GM18861 (cell line): ENCODE measurements around the gene GDPD2.
"Not testable (repeated sequence)": the region's sequence is repeated elsewhere in the genome, so short reads cannot be mapped to it uniquely, and the experiment has no call there.

Experiments
- ATAC-seq: cut with Tn5 transposase; IDR thresholded peaks from one replicate; pipeline ENCODE4 v1.9.1; 2021; ENCODE audit not compliant: unreplicated experiment

Gene GDPD2, protein sequence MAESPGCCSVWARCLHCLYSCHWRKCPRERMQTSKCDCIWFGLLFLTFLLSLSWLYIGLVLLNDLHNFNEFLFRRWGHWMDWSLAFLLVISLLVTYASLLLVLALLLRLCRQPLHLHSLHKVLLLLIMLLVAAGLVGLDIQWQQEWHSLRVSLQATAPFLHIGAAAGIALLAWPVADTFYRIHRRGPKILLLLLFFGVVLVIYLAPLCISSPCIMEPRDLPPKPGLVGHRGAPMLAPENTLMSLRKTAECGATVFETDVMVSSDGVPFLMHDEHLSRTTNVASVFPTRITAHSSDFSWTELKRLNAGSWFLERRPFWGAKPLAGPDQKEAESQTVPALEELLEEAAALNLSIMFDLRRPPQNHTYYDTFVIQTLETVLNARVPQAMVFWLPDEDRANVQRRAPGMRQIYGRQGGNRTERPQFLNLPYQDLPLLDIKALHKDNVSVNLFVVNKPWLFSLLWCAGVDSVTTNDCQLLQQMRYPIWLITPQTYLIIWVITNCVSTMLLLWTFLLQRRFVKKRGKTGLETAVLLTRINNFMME

DNA sequence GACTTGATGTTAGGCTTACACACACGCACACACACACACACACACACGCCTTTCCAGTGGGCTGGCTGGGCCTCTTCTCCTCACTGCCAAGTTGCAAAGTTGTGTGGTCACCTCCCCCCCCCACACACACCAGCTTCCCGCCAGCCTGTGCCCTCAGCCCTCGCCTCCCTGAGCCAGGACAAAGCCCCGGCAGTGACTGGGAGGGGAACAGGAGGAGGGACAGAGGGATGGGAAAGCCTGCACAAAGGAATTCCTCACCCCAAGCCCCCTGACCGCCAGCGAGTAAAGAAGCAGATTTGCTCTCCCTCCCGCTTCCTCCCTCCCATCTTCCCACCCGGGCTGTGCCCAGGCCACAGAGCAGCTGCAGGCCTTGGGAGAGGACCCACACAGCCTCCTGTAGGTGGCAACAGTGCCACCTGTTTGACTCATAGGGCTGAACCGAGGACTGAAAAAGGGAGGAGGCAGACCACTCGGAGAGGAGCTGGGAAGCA, at the start of gene GDPD2:
Gene GDPD2 (plus strand): TSS at position 464 of the 491 bp plus-strand sequence. CDS start 1,671 bp downstream, outside the sequence.
- ATAC-seq = no peak

DNA sequence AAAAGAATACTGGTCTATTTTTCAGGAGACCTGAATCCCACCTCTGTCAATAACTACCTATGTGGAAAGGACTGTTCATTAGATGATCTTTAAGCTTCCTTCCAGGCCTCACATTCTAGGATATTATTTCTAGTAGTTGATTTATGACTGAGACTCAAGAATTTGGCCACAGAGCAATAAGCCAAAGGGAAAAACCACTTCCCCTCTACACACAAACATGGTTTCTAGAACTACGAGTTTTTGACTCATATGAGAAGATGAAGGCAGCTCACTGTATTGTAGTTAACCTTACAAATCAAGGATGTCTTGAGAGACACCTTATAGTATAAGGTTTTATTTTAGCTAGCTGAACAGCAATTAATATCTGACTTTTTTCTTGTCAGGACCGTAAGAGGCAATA, 36.9 kb upstream of the GDPD2 start:
- no peak for ATAC-seq

DNA sequence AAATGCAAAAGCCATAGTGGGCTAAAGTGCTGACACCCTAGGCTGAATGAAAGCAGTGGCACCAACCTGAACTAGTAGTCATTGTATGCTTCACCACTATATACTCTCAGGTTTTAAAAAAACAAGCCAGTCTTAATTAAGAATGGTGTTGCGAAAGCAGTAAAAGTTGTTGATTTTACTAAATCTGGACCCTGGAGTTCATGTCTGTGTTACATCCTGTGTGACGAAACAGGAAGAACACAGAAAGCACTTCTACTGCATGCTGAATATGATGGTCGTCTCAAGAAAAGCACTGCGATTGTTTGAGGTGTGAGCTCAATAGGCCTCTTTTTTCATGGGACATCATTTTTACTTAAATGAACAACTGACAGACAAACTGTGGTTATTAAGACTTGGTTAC, 24.2 kb upstream of the GDPD2 start:
- no peak for ATAC-seq

DNA sequence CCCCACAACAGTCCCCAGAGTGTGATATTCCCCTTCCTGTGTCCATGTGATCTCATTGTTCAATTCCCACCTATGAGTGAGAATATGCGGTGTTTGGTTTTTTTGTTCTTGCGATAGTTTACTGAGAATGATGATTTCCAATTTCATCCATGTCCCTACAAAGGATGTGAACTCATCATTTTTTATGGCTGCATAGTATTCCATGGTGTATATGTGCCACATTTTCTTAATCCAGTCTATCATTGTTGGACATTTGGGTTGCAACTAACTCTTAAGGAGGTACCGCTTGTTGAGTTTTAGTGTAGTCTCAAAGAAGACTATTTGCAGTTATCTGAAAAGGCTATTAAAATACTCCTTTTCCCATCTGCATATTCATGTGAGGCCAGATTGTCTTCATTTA, 22.9 kb upstream of the GDPD2 start:
- ATAC-seq = not testable (repeated sequence)

DNA sequence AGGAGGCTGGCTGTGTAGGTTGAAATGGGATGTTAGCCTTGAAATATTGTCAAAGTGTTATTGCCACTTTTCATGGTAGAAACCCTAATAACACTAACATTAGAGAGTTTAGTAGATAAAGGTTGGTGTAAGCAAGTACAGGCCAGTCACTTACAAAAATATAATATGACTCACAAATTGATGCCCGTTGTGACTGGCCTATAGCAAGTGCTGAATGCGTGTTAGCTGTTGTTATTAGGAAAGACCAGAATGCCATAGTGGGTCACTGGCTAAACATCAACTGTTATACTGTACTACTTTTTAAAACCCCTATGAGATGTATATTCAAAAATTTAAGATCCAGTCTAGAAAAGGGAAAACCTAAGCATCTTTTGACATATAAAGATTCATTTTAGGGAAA, 20.4 kb upstream of the GDPD2 start:
- ATAC-seq = no peak

DNA sequence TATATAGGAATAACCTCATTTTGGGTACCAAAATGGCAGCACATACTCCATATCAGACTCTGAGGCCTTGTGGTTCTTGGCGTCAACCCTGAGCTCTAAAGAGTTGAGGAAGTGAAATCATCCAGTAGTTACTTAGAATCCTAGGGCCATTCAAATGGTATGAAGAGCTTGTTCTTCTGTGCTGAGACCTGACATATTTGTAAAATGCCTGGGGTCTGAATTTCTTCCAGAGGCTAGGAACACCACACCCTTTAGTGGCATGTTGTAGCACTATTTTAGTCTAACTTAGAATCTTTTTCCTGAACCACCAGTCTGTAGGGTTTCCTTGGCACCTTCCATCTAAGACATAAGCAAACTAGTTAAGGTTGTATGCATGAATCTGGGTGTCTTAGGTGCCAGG, 18.1 kb upstream of the GDPD2 start:
- no peak for ATAC-seq

DNA sequence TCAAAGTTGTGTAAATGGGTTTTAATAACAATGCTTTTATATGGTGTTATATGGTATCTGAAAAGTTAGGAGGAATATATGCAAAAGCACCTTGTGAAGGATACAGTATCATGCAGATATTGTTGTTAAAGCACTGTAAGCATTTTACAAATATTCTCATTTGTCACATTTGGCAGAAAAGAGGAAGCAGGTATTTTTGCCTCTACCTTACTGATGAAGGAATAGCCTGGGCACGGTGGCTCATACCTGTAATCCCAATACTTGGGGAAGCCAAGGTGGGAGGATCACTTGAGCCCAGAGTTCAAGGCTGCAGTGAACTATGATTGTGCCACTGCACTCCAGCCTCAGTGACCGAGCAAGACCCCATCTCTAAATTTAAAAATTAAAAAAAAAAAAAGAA, 12.2 kb upstream of the GDPD2 start:
- no peak for ATAC-seq

DNA sequence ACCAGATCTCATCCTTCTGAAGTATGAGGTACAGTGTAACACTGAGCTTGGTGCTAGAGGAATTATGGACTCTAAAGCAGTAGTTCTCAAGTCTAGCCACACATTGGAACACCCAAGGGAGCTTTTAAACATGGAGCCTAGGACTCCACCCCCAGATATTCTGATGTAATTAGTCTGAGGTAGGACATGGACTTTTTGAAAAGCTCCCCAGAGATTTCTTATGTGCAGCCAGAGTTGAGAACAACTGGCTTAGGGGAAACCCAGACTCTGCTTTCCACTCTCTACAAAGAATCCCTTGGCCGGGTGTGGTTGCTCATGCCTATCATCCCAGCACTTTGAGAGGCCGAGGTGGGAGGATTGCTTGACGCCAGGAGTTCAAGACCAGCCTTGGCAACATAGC, 11.6 kb upstream of the GDPD2 start:
- ATAC-seq = no peak

DNA sequence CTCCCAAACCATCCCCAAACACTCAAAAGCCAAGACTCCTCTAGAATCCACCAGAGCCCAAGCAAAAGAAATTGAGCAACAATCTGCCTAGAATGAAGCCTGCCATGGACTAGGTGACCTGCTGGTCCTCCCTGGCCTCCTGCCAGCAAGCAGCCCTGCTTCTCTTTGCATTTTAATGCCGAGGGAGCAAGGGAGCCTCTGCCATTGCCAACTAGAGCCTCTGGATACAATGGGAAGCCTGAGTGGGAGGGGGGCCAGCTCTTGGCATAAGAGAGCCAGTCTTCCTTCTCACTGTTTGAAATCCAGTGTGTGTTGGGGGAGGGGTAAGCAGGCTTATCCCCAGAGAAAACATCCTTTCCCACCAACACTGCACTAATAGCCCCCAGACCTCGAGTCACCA, 1.5 kb upstream of the GDPD2 start:
- no peak for ATAC-seq

DNA sequence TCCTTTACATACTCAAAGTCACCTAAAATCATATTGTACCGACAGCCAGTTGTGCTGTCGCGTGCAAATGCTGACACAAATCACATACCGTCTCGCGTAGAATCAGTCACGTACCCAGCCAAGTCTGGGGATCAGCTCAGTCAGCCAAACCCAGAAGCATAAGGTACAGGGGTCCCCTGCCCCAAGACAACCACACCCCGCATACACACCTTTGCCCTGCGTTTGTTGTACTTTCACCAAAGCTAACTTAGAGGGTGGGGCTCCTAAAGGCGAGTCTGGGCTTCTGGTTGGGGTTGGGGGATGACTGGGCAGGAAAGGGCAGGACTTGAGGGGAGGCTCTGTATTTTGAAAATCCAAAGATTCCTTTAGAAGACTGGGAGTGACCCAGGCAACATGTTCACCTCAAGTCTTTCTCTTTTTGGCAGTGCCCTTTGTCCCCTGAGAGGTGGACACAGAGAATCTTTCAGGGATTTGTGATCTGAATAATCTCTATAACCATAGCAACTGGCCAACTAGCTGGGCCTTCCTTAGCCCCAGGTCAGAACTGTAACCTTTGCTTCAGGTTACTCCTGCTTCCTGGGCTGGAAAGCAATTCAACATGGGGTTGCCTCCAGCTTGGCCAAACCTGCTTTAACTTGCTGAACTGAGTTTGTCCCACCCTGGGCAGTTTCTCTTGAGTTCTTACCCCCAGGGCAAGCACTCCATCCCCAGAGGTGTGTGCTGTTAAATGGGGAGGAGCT, 992 bp downstream of the GDPD2 start:
- no peak for ATAC-seq

DNA sequence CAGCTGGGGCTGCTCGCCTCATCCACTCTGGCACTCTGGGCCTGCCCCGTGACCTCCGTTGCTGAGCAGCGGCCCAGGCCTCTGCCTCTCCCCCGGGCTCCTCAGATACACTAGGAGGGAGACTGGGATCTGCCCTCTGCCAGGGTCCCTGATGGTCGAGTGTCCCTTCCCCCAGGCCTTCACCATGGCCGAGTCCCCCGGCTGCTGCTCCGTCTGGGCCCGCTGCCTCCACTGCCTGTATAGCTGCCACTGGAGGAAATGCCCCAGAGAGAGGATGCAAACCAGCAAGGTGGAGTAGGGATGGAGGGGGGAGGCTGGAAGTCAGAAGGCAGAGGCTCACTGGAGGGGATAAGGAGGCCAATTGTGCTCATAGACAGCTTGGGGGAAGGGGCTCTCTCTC, 1.7 kb downstream of the GDPD2 start:
- no peak for ATAC-seq

DNA sequence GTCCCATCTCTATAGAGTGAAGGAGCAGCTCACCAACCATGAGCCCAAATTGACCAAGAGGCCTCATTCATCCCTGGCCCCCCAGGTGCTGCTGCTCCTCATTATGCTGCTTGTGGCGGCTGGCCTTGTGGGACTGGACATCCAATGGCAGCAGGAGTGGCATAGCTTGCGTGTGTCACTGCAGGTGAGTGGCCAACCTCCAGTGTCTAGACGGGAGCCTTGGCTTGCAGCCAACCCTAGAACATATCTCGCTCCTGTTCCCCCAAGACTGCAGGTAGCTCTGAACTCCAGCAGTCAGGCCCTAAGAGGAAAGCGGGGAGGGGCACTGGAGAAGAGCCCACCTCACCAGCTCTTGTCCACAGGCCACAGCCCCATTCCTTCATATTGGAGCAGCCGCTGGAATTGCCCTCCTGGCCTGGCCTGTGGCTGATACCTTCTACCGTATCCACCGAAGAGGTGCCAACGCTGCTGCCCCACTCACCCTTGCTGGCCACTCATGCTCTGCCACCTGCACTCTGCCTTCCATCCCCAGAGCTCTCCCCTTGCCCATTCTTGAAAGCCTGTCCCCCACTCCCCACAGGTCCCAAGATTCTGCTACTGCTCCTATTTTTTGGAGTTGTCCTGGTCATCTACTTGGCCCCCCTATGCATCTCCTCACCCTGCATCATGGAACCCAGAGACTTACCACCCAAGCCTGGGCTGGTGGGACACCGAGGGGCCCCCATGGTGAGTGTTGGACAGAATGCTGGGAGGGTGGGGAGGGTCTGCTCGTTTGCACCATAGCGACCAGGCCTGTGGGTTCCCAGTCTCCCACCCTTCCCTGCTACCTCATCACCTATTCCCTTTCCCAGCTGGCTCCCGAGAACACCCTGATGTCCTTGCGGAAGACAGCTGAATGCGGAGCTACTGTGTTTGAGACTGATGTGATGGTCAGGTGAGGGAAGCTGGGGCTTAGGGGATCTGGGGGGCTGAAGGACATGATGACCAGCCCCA, 3.5 kb downstream of the GDPD2 start:
- ATAC-seq = no peak

DNA sequence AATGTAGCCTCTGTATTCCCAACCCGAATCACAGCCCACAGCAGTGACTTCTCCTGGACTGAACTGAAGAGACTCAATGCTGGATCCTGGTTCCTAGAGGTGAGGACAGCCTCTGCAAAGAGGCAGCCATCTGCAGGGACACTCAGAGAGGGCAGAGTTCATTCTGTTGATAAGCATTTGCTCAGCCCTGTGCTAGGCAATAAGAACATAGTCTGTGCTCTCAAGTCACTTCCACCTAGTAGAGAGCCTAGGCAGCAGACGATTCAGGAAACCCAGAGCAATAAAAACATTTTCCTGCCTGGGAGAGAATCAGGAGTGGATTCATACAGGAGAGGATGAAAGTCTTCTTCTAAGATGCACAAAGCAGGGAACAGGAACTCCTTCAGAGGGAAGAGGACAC, 4.3 kb downstream of the GDPD2 start:
- ATAC-seq = no peak

DNA sequence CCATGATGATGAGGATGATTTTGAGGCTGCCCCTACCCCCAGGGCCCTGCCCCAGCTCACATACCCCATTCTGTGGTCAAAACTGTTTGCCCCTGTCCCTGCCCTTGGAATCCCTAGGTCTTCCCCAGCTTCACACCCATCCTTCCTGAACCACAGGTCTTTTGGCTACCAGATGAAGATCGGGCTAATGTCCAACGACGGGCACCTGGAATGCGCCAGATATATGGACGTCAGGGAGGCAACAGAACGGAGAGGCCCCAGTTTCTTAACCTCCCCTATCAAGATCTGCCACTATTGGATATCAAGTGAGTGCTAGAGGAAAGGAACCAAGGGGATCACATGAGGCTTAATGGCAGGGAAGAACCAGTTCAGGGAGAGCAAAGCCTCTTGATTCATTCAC, 6.6 kb downstream of the GDPD2 start:
- no peak for ATAC-seq

DNA sequence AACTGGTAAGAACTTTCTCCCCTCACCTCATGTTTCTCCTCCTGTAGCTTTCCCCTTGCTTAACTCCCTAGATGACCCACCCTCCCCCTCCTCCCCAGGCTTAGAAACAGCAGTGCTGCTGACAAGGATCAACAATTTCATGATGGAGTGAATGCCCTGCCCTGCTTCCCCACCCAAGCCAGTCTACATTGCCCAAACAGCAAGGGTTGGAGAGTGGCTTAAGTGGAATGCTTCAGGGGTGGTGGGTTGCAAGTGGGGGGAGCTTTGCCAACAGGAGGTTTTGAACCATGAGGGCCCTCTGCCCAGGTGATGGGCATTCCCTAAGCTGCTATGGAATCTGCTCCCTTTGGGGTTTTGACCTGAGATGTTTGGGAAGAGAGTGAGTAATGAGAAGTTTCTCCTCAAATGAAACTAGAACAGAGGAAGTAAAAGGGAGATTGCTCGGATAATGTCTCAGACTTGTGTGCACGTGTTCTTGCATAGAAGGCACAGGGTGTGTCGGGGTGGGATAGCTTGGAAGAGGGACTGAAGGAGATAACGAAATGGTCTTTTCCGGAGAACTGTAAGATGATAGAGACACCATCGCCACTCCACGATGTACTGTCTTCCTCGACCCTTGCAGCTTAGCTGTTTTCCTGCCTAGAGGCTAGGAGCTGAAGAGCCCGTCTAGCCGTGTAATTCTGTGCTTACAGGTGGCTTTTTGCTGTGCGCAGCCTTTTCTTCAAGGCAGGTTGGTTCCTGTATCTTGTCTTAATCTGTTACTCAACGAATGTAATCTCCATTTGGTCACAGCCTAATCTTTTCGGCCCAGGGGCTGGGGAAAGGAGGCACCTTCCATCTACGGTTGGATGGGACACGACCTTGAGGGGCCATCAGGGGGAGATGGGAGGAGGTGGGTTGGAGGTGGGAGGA, 10.1 kb downstream of the GDPD2 start:
- no peak for ATAC-seq

DNA sequence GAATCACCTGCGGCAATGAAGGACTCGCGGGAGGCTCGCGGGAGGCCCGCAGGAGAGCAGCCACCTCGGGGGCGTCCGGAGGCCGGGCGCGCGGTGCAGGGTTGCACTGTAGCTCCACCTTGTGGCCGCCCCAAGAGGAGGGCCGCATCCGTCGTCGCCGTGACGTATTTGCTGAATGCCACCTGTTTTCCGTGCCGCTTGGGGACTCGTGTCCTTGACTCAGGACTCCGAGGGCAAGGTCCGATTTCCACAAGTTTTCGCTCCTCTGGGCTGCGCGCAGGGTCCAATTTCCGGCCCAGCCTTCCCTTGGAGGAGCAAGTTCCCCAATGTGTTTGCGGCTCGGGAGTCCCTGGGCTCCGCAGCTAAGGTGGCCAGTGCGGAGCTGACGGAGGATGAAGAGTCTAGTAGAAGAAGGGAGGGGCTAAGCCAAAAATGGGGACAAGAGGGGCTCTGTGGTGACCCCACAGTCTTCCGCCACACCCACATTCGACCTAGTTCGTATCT, 10.8 kb downstream of the GDPD2 start:
- peak; percentile 61 for ATAC-seq

DNA sequence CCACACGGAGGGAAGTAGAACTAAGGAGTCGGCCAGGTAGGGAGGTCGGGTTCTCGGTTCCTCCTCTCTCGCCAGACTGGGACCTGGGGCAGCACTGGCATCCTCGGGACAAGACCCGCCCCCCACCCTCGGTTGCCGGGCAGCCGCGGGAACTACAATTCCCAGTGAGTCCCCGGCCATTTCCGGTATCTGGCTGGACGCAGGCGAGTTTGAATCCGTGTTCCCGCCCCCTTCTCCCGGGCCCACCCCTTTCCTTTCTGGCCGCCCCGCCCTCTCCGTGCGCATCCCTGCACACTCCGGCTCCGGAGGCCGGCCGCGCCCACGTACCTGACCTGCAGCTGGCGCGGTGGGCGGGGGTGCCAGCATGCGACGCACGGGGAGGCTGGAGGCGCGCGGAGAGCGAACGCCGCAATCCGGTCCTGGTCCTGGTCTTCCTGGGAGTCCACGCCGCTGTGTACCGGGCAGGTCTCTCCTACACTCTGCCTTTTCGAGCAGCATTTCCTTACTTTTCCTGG, 11.3 kb downstream of the GDPD2 start:
- peak; percentile 40 for ATAC-seq

DNA sequence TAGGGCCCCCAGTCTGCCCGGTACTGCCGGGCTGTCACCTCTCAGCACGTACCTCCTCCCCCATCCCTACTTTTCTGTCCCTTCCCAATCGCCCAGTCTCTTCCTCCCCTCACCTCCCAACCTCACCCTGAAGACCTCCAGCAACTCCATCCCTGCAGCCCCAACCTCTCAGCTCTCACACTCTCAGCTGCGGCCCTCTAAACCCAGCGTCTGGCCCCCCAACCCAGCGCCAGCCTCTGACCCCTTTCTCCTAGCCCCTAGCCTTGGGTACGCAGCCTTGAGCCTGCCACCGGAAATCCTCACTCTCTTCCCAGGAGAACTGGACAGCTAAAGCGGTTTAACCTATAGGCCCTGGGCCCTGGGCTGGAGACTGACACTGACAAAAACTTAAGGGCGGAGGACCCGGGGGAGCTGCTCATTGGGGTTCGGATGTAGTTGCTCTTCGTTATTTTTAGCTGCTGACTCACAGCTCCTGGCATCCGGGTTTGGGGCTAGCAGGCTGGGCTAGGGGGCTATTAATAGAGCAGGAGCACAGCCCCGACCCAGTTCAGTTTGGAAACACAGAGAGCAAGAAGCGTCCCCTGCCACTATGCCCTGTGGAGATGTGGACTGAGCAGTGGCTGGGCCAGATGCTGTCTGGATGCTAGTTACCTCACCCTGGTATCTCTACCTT, 11.9 kb downstream of the GDPD2 start:
- ATAC-seq = no peak

DNA sequence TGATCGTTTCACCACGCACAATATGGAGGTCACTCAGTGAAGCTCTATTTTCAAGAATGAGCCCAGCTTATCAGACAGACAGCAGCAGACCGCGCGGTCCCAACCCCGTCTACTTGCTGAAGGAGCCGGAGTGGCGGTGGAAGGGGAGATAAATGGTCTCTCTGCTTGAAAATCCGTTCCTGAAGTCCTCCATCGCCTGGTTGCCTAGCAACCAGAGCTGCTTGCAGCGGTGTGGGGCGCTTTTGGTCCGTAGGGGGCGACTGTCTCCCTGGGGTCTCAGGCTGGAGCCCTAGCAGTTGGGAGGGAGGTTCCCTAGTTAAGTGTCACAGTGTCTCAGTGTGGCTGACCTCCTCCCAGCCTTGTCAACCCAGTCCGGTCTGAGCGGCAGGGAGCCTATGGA, 13.2 kb downstream of the GDPD2 start:
- no peak for ATAC-seq
